ENCODE data around the gene EIPR1. TPM values are rescaled to one million over a fixed set of nuclear protein-coding genes. Genes with fewer than 3 reads are reported as not detected.

EIPR1 gene
- total RNA-seq, 1 donor from 2014 or later: 27.8 TPM

- Mint-ChIP-seq H3K27ac (ENCODE audit: unreplicated experiment) (peak overlapping the region; percentile 91), H3K9me3 (ENCODE audit: unreplicated experiment) (peaks cover 2% of the 10 kb centered on the region), H3K36me3 (ENCODE audit: low read depth, unreplicated experiment) (peaks cover 13% of the 10 kb centered on the region), H3K27me3 (ENCODE audit: low read depth, unreplicated experiment) (no peaks in the 10 kb centered on the region), H3K4me1 (ENCODE audit: low read depth, unreplicated experiment) (peaks cover 19% of the 10 kb centered on the region), H3K4me3 (ENCODE audit: unreplicated experiment) (peak overlapping the region; percentile 29)
- no peaks in the 10 kb centered on the region for H3K27me3 ChIP-seq (ENCODE audit: insufficient read depth, low read length)
- H3K79me2 ChIP-seq (ENCODE audit: insufficient read depth, low read length): no peaks in the 10 kb centered on the region
- H3K4me1 ChIP-seq (ENCODE audit: insufficient read depth, low read length): peaks cover 12% of the 10 kb centered on the region
- TF ChIP-seq EZH2 (IDR thresholded peaks at IDR 0.05; ENCODE audit: insufficient read depth, low read length): no peak
- H3K9me3 ChIP-seq (ENCODE audit: insufficient read depth, low read depth, low read length): no peaks in the 10 kb centered on the region
- peak; percentile 60 for FAIRE-seq
- H3K9ac ChIP-seq (ENCODE audit: low read length): no peak overlapping the region
- peak overlapping the region; percentile 40 for H3K4me2 ChIP-seq (ENCODE audit: low read length)
- H3K27ac ChIP-seq (ENCODE audit: low read depth, low read length): no peak overlapping the region
- H4K20me1 ChIP-seq (ENCODE audit: insufficient read depth, low read length): no peaks in the 10 kb centered on the region
- peak; percentile 53 for DNase-seq (ENCODE audit: low read depth)
- no peak overlapping the region for H2AFZ ChIP-seq (ENCODE audit: low read depth, low read length)
- no peaks in the 10 kb centered on the region for H3K36me3 ChIP-seq (ENCODE audit: insufficient read depth, low read length)
- no peak overlapping the region for H3K4me3 ChIP-seq (ENCODE audit: insufficient read depth, low read depth, low read length)
These were observed 209.3 kb downstream of the EIPR1 start for GRCh38 chr2:3168230-3168891.

- Histone ChIP-seq H2AFZ (ENCODE audit: low read depth, low read length) (no peak overlapping the region), H3K36me3 (ENCODE audit: insufficient read depth, low read length) (no peaks in the 10 kb centered on the region), H3K27me3 (ENCODE audit: insufficient read depth, low read length) (no peaks in the 10 kb centered on the region), H3K79me2 (ENCODE audit: insufficient read depth, low read length) (no peaks in the 10 kb centered on the region), H3K9me3 (ENCODE audit: insufficient read depth, low read depth, low read length) (no peaks in the 10 kb centered on the region), H4K20me1 (ENCODE audit: insufficient read depth, low read length) (peaks cover 4% of the 10 kb centered on the region), H3K4me3 (ENCODE audit: insufficient read depth, low read depth, low read length) (no peak overlapping the region), H3K4me1 (ENCODE audit: insufficient read depth, low read length) (peaks cover 3% of the 10 kb centered on the region), H3K4me2 (ENCODE audit: low read length) (no peak overlapping the region), H3K27ac (ENCODE audit: low read depth, low read length) (no peak overlapping the region), H3K9ac (ENCODE audit: low read length) (no peak overlapping the region)
- Mint-ChIP-seq H3K4me1 (ENCODE audit: low read depth, unreplicated experiment) (peaks cover 11% of the 10 kb centered on the region), H3K27ac (ENCODE audit: unreplicated experiment) (no peak overlapping the region), H3K27me3 (ENCODE audit: low read depth, unreplicated experiment) (no peaks in the 10 kb centered on the region), H3K9me3 (ENCODE audit: unreplicated experiment) (peaks cover 12% of the 10 kb centered on the region), H3K36me3 (ENCODE audit: low read depth, unreplicated experiment) (peaks cover 13% of the 10 kb centered on the region), H3K4me3 (ENCODE audit: unreplicated experiment) (no peak overlapping the region)
- TF ChIP-seq CTCF (IDR thresholded peaks at IDR 0.05; ENCODE audit: insufficient read depth, low read depth, low read length): no peak
- TF ChIP-seq EZH2 (IDR thresholded peaks at IDR 0.05; ENCODE audit: insufficient read depth, low read length): no peak
- DNase-seq (ENCODE audit: low read depth) (no peak), FAIRE-seq (no peak)
These were observed 214.2 kb downstream of the EIPR1 start for GRCh38 chr2:3163401-3163800.

- FAIRE-seq: no peak
- Mint-ChIP-seq H3K27ac (ENCODE audit: unreplicated experiment) (no peak overlapping the region), H3K27me3 (ENCODE audit: low read depth, unreplicated experiment) (no peaks in the 10 kb centered on the region), H3K4me1 (ENCODE audit: low read depth, unreplicated experiment) (peaks cover 6% of the 10 kb centered on the region), H3K36me3 (ENCODE audit: low read depth, unreplicated experiment) (peaks cover 13% of the 10 kb centered on the region), H3K4me3 (ENCODE audit: unreplicated experiment) (no peak overlapping the region), H3K9me3 (ENCODE audit: unreplicated experiment) (peaks cover 12% of the 10 kb centered on the region)
- Histone ChIP-seq H3K4me2 (ENCODE audit: low read length) (no peak overlapping the region), H2AFZ (ENCODE audit: low read depth, low read length) (no peak overlapping the region), H3K36me3 (ENCODE audit: insufficient read depth, low read length) (no peaks in the 10 kb centered on the region), H3K9ac (ENCODE audit: low read length) (no peak overlapping the region), H3K27me3 (ENCODE audit: insufficient read depth, low read length) (no peaks in the 10 kb centered on the region), H3K9me3 (ENCODE audit: insufficient read depth, low read depth, low read length) (no peaks in the 10 kb centered on the region), H3K4me3 (ENCODE audit: insufficient read depth, low read depth, low read length) (no peak overlapping the region), H3K4me1 (ENCODE audit: insufficient read depth, low read length) (no peaks in the 10 kb centered on the region), H3K79me2 (ENCODE audit: insufficient read depth, low read length) (no peaks in the 10 kb centered on the region), H3K27ac (ENCODE audit: low read depth, low read length) (no peak overlapping the region), H4K20me1 (ENCODE audit: insufficient read depth, low read length) (peaks cover 7% of the 10 kb centered on the region)
- TF ChIP-seq CTCF (IDR thresholded peaks at IDR 0.05; ENCODE audit: insufficient read depth, low read depth, low read length) (no peak), EZH2 (IDR thresholded peaks at IDR 0.05; ENCODE audit: insufficient read depth, low read length) (no peak)
- DNase-seq (ENCODE audit: low read depth): no peak
These were observed 215.1 kb downstream of the EIPR1 start for GRCh38 chr2:3162442-3163077.
